Activated CD4-positive, alpha-beta memory T cell treated with anti-CD3 and anti-CD28 coated beads for 36 hours (primary cell): ENCODE data around the gene ACSF3. TPM values are rescaled to one million over a fixed set of nuclear protein-coding genes. Genes with fewer than 3 reads are reported as not detected.

Experiments
- CTCF ChIA-PET: fragments of 350-600 bp; sonication (Branson Sonifier 250); formaldehyde crosslinking; loops from one replicate; lab custom pipeline; 2021; ENCODE audit warnings: antibody characterized with exemption, inconsistent platforms; lab: Charles Lee
- POLR2A ChIA-PET: fragments of 350-600 bp; sonication (Branson Sonifier 250); formaldehyde crosslinking; loops from one replicate; lab custom pipeline; 2021; ENCODE audit warnings: antibody characterized with exemption; lab: Charles Lee
- DNase-seq: peaks from one replicate; pipeline ENCODE4 v3.0.0-alpha.2; 2020
- H3K27ac Mint-ChIP-seq: one replicate; pipeline ENCODE4 v1.8.0; 2021; ENCODE audit warnings: mixed read lengths
- H3K27me3 Mint-ChIP-seq: one replicate; pipeline ENCODE4 v1.8.0; 2021; ENCODE audit warnings: mixed read lengths
- H3K36me3 Mint-ChIP-seq: one replicate; pipeline ENCODE4 v1.8.0; 2021; ENCODE audit warnings: mixed read lengths
- H3K4me1 Mint-ChIP-seq: one replicate; pipeline ENCODE4 v1.8.0; 2021; ENCODE audit warnings: low read depth, mixed read lengths
- H3K4me3 Mint-ChIP-seq: one replicate; pipeline ENCODE4 v1.8.0; 2021; ENCODE audit warnings: mild to moderate bottlenecking, mixed read lengths
- H3K9me3 Mint-ChIP-seq: one replicate; pipeline ENCODE4 v1.8.0; 2021; ENCODE audit warnings: mixed read lengths
- intact Hi-C: fragments of 100-400 bp; cut with micrococcal nuclease; formaldehyde crosslinking; loops from one replicate; pipeline ENCODE4 v1.15.1; 2023
- total RNA-seq, 2 experiments: library from RNA; stranded (reverse); gene quantifications; one replicate each; pipeline ENCODE4 v1.2.3, GENCODE V29; 2021

The ACSF3 gene
- total RNA-seq, 2 experiments from 2014 or later, result 36.1 to 37.3 TPM

- no peak for DNase-seq
- peaks cover 29% of the 10 kb centered on the region for H3K36me3 Mint-ChIP-seq
- H3K4me1 Mint-ChIP-seq, result peaks cover 8% of the 10 kb centered on the region
- ChIA-PET POLR2A (no interaction called here), CTCF (no interaction called here)
- H3K27ac Mint-ChIP-seq, result no peak overlapping the region
- no peak overlapping the region for H3K4me3 Mint-ChIP-seq
- no peaks in the 10 kb centered on the region for H3K9me3 Mint-ChIP-seq
- intact Hi-C loops, result no loop called here
- H3K27me3 Mint-ChIP-seq, result no peaks in the 10 kb centered on the region
These were observed 38.1 kb downstream of the ACSF3 start for GRCh38 chr16:89131783-89132182.

GRCh38 chr16:89132194-89133005 lies 38.7 kb downstream of the ACSF3 start:
- no peaks in the 10 kb centered on the region for H3K27me3 Mint-ChIP-seq
- H3K9me3 Mint-ChIP-seq, result no peaks in the 10 kb centered on the region
- DNase-seq, result no peak
- intact Hi-C loops, result no loop called here
- CTCF ChIA-PET, result interaction anchor here (0.6 kb wide), 1 partner anchor 116 kb away, joined by 3 read pairs; no protein-coding TSS in a partner anchor
- no peak overlapping the region for H3K4me3 Mint-ChIP-seq
- H3K4me1 Mint-ChIP-seq, result peaks cover 8% of the 10 kb centered on the region
- POLR2A ChIA-PET, result no interaction called here
- peaks cover 29% of the 10 kb centered on the region for H3K36me3 Mint-ChIP-seq
- no peak overlapping the region for H3K27ac Mint-ChIP-seq

- Mint-ChIP-seq H3K9me3 (no peaks in the 10 kb centered on the region), H3K4me3 (no peak overlapping the region), H3K27me3 (no peaks in the 10 kb centered on the region), H3K36me3 (peaks cover 29% of the 10 kb centered on the region), H3K27ac (no peak overlapping the region), H3K4me1 (peaks cover 3% of the 10 kb centered on the region)
- intact Hi-C loops, result no loop called here
- no peak for DNase-seq
- POLR2A ChIA-PET, result no interaction called here
- CTCF ChIA-PET, result no interaction called here
These were observed 39.9 kb downstream of the ACSF3 start for GRCh38 chr16:89133457-89134127.

GRCh38 chr16:89134269-89134668 lies 40.6 kb downstream of the ACSF3 start:
- Mint-ChIP-seq H3K4me3 (no peak overlapping the region), H3K27me3 (no peaks in the 10 kb centered on the region), H3K4me1 (peaks cover 3% of the 10 kb centered on the region), H3K27ac (no peak overlapping the region), H3K9me3 (no peaks in the 10 kb centered on the region), H3K36me3 (peaks cover 25% of the 10 kb centered on the region)
- POLR2A ChIA-PET, result no interaction called here
- CTCF ChIA-PET, result no interaction called here
- intact Hi-C loops, result no loop called here
- no peak for DNase-seq

- Mint-ChIP-seq H3K9me3 (no peaks in the 10 kb centered on the region), H3K36me3 (peaks cover 25% of the 10 kb centered on the region), H3K27ac (no peak overlapping the region), H3K27me3 (no peaks in the 10 kb centered on the region), H3K4me3 (no peak overlapping the region), H3K4me1 (peaks cover 3% of the 10 kb centered on the region)
- no peak for DNase-seq
- CTCF ChIA-PET, result no interaction called here
- POLR2A ChIA-PET, result no interaction called here
- intact Hi-C loops, result no loop called here
These were observed 41.5 kb downstream of the ACSF3 start for GRCh38 chr16:89135166-89135565.

GRCh38 chr16:89135971-89136765 lies 42.5 kb downstream of the ACSF3 start:
- intact Hi-C loops, result no loop called here
- ChIA-PET CTCF (no interaction called here), POLR2A (no interaction called here)
- H3K36me3 Mint-ChIP-seq, result peaks cover 21% of the 10 kb centered on the region
- no peaks in the 10 kb centered on the region for H3K27me3 Mint-ChIP-seq
- no peak overlapping the region for H3K4me3 Mint-ChIP-seq
- H3K4me1 Mint-ChIP-seq, result peaks cover 3% of the 10 kb centered on the region
- H3K9me3 Mint-ChIP-seq, result no peaks in the 10 kb centered on the region
- no peak overlapping the region for H3K27ac Mint-ChIP-seq
- DNase-seq, result no peak

GRCh38 chr16:89136931-89137330 lies 43.3 kb downstream of the ACSF3 start:
- no peaks in the 10 kb centered on the region for H3K27me3 Mint-ChIP-seq
- no peak for DNase-seq
- H3K4me1 Mint-ChIP-seq, result no peaks in the 10 kb centered on the region
- intact Hi-C loops, result no loop called here
- ChIA-PET POLR2A (no interaction called here), CTCF (no interaction called here)
- H3K9me3 Mint-ChIP-seq, result no peaks in the 10 kb centered on the region
- no peak overlapping the region for H3K4me3 Mint-ChIP-seq
- no peak overlapping the region for H3K27ac Mint-ChIP-seq
- peaks cover 17% of the 10 kb centered on the region for H3K36me3 Mint-ChIP-seq

- Mint-ChIP-seq H3K36me3 (peaks cover 17% of the 10 kb centered on the region), H3K27ac (no peak overlapping the region), H3K4me1 (no peaks in the 10 kb centered on the region), H3K27me3 (no peaks in the 10 kb centered on the region), H3K4me3 (no peak overlapping the region), H3K9me3 (no peaks in the 10 kb centered on the region)
- ChIA-PET CTCF (no interaction called here), POLR2A (no interaction called here)
- intact Hi-C loops, result no loop called here
- DNase-seq, result no peak
These were observed 44.2 kb downstream of the ACSF3 start for GRCh38 chr16:89137666-89138512.

- H3K9me3 Mint-ChIP-seq, result no peaks in the 10 kb centered on the region
- POLR2A ChIA-PET, result no interaction called here
- CTCF ChIA-PET, result no interaction called here
- intact Hi-C loops, result no loop called here
- H3K4me3 Mint-ChIP-seq, result no peak overlapping the region
- no peaks in the 10 kb centered on the region for H3K27me3 Mint-ChIP-seq
- no peak overlapping the region for H3K27ac Mint-ChIP-seq
- H3K4me1 Mint-ChIP-seq, result no peaks in the 10 kb centered on the region
- H3K36me3 Mint-ChIP-seq, result peaks cover 17% of the 10 kb centered on the region
- no peak for DNase-seq
These were observed 44.8 kb downstream of the ACSF3 start for GRCh38 chr16:89138513-89138795.

GRCh38 chr16:89138843-89139520 lies 45.3 kb downstream of the ACSF3 start:
- no peak overlapping the region for H3K4me3 Mint-ChIP-seq
- H3K27me3 Mint-ChIP-seq, result no peaks in the 10 kb centered on the region
- POLR2A ChIA-PET, result no interaction called here
- no peaks in the 10 kb centered on the region for H3K9me3 Mint-ChIP-seq
- no peaks in the 10 kb centered on the region for H3K4me1 Mint-ChIP-seq
- DNase-seq, result no peak
- H3K36me3 Mint-ChIP-seq, result peaks cover 13% of the 10 kb centered on the region
- intact Hi-C loops, result no loop called here
- no peak overlapping the region for H3K27ac Mint-ChIP-seq
- CTCF ChIA-PET, result no interaction called here

- intact Hi-C loops, result no loop called here
- Mint-ChIP-seq H3K27ac (no peak overlapping the region), H3K9me3 (no peaks in the 10 kb centered on the region), H3K27me3 (no peaks in the 10 kb centered on the region), H3K36me3 (peaks cover 5% of the 10 kb centered on the region), H3K4me1 (no peaks in the 10 kb centered on the region), H3K4me3 (no peak overlapping the region)
- no peak for DNase-seq
- CTCF ChIA-PET, result no interaction called here
- POLR2A ChIA-PET, result no interaction called here
These were observed 46.3 kb downstream of the ACSF3 start for GRCh38 chr16:89139907-89140361.
